Stimulated activated CD4-positive, alpha-beta T cell treated with anti-CD3 and anti-CD28 coated beads, TNF-alpha, amount 100 ng/mL, for 1 hour (primary cell): ENCODE results near the gene ITGB1BP1.

Experiments
- DNase-seq, 3 donors: peaks; one replicate each; pipeline ENCODE4 v3.0.0-alpha.2; 2020; ENCODE audit warnings: low read depth in 3 of 3, low spot score in 1 of 3

ITGB1BP1 gene

DNA sequence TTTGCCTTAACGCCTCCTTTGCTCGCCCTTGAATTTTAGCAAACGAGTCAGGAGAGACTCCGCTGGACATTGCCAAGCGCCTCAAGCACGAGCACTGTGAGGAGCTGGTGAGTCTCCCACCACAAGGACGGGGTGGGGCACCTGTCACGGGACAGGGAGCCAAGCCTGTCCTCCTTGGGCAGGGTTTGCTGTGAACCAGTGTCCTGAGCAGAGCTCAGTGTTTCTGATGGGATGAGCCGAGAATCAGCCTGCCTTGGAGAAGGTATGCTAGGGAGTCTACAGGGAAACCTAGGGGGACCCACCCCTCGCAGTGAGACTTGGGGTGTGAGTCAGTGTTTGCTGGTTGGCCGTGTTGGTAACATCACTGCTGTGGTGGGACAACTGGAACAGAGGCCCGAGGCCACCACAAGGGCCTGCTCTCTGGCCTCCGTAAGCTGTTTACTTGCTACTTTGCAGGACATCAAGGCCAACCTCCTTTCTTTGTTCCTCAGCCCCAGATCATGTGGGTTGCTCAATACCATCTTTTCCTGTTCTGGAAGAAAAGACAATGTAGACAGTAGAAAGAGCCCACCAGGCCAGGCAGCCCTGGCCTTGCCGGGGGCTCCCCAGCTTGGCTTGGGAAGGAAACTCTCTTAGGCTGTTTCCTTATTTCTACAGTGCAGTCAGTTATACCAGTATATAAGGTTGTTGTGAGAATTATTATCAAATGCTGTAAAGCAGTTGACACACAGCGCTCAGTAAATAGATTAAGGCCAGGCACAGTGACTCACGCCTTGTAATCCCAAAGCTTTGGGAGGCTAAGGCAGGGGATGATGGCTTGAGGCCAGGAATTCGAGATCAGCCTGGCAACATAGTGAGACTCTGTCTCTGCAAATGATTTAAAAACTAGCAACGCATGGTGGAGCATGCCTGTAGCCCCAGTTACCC is 42.4 kb downstream of the ITGB1BP1 start:
- DNase-seq, result no peak

DNA sequence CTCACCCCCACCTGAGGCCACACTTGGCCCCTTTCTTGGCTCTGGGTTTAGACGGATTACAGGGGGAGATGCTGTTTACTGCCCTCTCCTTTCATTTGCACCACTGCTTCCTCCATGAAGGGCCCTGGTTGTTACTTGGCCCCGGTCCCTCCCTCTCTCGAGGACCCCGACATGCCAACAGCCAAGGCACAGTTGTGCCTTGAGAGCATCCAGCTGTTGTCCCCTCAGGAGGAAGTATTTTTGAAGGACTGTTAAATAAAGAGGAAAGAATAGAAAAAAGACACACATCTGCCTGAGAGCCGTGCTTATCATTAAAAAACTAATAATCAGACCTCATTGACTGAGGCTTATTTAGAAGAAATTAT is 44.0 kb downstream of the ITGB1BP1 start:
- DNase-seq, result no peak

DNA sequence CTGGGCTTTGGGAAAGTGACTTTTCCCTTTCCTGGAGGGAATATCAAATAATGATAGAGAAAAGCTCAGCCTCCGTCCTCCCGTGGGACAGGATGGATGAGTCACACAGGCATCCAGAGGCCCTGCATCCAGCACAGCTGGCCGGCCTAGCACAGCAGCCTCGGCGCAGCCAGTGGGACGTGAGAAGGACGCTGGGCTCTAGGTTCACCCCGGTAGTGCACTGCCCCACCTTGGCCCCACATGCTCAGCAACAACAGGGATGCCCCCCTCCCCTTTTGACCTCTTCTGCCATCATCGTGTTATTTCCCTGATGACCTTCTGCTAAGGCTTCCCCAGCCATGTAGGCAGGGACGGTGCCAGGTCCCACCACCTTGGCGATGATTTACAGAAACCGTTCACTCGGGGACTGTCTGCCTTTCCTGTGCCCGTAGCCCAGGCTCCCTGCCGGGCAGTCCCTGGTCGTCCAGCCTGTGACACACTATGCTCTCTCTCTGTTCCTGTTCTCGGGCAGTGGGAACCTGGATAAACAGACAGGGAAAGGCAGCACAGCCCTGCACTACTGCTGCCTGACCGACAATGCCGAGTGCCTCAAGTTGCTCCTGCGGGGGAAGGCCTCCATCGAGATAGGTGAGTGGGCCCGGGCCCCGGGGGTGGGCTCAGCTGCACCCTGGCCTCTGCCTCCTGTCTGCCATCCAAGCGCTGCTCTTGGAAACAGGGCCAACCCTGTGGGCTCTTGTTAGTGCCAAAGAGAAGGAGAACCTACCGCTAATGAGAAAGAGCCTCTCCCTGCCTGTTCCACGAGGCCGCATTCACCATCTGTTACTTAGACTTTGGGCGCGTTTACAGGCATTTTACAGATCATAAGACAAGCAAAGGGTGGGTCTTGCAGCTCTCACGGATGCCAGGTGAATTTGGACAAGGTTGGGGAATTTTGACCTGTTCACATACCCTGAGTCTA is 44.6 kb downstream of the ITGB1BP1 start:
- DNase-seq, result no peak

DNA sequence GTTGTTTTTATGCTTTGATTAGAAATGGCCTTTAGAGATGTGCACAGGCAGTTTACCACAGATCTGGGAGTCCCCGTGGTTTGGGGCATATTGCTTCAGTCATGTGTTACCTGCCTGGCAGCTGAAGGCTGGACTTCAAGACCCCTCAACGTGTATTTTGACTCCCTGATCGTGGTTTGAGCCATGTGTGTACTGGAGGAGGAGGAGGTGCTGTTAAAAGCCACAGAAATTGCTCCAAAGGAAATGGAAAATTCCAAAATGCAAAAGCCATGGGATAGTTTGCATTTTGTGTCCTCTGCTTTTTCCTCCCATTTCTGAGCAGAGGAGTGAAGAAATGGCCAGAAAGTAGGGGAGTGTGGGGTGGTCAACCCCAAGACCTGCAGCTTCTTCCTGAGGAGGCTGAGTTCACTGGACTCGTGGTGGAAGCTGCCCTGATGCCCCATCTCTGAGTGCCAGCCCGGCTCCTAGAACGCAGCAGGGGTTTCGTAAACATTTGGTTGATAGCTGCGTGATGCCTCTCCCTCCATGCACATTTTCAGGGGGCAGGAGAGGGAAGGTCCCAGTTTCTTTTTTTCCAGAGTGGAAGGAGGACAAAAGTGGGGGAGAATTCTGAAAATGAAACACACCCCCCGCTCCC is 45.7 kb downstream of the ITGB1BP1 start:
- no peak for DNase-seq

DNA sequence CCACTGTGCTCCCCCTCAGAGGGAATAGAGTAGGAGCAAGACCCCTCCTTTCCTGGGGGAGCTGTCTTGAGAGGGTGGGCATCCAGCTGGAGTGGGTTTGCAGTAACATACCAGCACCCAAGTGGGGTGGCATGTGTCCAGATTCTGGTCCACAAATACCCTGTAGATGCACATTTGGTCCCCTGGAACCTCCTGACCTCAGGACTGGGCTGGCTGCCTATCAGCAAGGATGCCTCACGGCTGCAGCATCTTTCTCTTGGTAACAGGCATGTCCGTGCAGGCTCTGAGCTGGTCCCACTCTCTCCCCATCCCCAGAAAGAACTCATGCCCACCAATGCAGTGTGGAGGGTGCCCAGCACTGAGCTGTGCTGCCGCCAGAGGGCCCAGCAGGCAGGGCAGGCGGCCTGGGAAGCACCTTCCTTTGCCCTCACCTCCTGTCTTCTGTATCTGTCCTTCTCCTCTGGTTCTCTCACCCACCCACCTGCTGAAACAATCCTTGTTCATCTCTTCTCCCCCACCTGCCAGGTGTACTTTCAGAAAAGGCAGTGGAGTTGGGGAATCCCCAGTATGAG is 47.4 kb downstream of the ITGB1BP1 start:
- no peak for DNase-seq

DNA sequence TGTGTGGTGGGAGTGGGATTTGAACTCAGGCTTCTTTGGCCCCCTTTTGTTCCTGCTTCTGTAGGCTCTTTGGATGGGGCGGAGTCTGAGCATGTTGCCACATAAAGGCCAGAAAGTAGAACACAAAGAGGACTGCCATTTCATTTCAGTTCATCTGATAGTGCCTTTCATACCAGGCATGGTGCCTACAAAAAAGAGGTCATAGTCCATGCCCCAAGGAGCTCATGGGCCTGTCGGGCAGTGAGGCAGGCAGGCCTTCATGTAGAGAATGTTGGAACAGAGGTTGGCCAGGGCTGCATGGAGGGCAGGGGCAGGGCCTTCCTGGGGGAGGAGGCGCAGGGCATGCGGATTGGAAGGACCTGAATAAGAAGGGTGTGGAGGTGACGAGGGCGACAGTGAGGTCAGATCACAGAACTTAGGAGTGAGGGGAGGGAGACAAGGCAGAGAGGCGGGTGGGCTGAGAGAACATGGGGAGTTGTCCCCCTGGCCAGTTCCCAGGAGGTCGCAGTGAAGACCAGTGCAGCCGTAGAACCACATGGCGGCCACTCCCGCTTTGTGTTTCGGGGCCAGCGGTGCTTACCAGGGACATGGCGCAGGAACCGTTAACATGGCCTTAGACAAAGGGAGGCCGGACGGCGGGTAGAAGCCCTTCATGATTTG is 49.1 kb downstream of the ITGB1BP1 start:
- DNase-seq, result no peak

DNA sequence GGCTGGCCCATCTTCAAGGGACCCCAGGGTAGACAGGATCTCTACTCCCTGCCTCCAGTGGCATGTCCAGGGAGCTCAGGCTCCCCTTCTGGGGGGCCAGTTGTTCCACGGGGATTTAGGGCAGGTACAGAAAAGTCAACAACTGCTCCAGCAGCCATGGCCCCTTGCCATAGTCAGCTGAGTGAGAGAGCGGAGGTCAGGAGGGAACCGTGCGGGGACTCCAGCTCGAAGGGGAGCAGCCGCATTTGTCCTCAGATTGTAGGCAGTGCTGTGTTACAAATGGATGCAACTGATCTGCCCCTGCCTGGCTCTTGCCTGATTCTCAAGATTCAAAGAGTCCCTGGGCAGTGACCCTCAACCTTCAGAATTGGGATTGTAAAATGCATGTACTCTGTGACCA is 49.9 kb downstream of the ITGB1BP1 start:
- no peak for DNase-seq

DNA sequence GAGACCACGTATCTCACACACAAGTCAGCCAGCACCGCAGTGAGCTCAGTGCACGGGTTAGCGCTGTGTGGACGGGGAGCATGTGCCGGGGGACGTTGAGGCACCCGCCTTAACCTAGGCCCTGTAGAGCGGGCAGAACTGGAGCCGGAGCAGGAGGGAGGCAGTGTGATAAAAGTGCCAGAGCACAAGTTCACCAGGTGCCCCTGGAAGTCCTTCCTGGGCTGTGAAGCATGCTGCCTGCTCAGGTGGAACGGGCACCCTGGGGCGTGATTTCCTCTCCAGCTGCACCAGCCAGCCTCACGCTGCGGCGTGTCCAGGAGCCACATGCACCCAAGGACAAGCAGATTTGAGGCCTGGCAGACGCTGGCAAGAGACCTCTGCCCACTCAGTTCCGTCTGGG is 50.3 kb downstream of the ITGB1BP1 start:
- no peak for DNase-seq

DNA sequence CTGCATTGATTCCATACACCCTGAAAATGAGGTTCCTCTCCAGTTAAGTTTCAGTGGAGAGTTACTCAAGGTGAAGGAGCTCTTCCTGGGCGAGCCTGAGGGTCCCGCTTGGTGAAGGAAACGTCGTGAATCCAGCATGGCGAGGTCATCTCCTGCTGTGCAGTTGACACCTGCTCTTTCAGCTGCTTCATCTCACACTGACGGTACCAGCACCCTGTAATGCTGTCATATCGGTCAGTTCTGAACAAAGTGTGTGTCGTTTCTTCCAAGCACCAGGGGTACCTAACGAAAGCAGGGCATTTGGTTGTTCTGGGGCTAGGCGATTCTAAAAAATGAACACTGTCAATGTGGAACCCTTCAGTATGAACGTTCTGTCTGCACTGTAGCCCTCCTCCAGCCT is 52.6 kb downstream of the ITGB1BP1 start:
- no peak for DNase-seq

DNA sequence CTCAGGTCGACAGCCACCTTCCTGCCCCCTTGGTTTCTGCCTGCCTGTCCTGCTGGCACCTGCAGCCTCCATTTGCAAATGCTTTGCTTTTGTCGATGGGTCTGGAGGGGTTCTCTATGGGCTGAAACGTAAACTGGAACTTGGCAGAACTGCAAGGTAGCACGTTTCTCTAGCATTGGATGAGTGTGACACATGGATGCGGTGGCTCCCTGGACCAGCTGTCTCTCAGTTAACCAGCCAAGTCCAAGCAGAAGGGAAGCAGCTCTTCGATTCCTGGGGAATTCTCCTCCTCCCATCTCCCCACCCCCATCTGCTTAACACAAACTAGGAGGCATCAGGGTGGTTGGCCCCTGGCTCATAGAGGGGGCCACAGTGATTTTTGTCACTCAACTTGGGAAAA is 57.3 kb downstream of the ITGB1BP1 start:
- no peak for DNase-seq

DNA sequence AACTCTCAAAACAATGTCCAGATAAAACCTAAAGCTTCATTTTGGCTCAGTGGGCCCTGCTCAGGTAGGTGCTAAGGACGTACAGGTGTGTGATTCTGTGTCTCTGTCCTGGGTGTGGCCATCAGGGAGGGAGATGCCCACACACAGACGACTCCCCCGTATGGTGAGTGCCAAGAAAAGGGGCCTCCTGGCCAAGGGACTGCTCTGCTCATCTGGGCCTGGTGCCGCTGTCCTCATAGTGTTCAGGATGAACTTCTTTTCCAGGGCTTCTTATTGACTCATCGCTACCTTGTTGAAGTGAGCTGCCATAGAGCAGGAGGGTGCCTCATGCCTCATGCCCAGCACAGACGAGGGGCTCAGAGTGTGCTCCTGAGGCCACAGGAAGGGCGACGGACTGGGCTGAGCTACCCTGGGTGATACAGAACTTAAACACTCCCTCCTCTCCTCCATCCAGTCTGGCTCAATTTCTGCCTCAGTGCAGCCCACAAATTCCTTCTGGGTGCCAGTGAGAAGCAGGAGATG is 57.8 kb downstream of the ITGB1BP1 start:
- no peak for DNase-seq

DNA sequence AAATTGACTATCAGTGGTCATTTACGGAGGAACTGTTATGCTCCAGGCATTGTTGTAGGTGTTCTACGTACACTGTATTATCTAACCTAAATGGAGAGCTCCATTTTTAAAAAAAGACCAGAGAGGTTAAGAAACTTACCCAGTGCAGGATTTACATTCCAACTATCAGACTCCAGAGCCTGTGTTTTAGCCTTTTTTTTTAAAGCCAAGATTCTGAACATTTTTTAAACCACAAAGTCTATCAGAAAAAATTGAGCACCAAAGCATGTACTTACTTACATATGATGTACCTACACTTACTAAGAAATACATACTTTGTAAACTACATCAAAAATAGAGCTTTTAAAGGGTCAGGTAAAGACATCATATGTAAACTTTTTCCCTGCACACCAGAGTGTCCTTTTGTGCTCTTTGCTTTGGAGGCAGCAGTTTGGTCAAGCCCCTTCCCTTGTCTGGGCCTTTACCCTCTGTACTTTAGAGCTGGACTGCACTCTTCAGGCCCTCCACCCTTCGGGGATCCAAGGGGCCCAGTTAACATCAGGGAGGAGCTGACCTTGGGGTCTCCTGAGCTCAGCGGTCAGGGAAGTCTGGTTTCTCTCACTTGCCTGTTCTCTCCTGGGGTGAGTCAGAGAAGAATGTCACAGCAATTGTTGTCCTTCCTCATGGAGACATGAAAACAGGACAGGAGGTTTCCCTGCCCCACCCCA is 58.4 kb downstream of the ITGB1BP1 start:
- DNase-seq, result no peak

DNA sequence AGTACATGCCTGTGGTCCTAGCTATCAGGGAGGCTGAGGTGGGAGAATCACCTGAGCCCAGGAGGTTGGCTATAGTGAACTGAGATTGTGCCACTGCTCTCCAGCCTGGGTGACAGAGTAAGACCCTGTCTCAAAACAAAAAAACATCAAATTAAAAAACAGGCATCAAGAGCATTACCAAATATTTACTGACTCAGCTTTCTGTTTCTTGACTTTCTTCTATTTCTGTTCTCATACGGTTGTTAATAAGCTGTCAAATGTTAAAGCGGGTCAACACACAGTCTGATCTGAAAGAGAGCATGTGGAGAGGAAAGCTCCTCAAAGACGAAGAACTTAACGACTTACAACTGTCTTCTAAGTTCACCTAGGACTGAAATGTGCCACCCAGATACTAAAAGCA is 59.0 kb downstream of the ITGB1BP1 start:
- DNase-seq, result no peak

DNA sequence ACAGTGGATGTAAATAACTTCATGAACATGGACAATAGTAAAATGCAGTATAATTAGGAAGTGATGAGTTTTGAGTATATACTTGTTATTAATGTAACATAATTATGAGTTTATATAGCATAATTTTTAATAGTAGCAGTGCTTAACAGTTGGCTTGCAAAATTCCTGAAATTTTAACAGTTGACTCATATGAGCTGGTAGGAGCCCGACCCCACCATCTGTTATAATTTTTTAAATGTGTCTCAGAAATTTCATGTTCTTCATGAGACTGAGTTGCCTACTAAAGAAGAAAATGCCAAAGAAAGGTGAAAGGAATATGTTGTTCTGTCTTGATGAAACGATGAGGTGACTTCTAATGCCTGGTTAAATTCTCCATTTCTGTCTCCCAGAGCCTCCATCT is 62.6 kb downstream of the ITGB1BP1 start:
- no peak for DNase-seq

DNA sequence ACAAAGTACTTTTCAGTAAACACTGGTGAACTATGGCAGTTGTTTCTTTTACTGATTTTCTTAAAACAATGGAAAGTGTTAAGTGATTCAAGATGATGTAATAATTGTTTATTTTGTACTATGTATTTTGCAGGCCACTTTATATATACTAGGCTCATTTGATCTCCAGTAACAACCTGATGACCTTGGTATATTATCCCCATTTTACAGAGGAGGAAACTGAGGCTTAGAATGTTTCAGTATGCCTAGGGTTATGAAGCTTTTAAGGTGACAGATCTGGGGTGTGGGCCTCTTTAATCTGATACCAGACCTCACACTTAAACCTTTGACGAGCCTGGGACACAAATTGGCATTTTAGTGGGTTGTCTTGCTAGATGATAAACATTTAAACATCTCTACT is 63.2 kb downstream of the ITGB1BP1 start:
- DNase-seq, result no peak

DNA sequence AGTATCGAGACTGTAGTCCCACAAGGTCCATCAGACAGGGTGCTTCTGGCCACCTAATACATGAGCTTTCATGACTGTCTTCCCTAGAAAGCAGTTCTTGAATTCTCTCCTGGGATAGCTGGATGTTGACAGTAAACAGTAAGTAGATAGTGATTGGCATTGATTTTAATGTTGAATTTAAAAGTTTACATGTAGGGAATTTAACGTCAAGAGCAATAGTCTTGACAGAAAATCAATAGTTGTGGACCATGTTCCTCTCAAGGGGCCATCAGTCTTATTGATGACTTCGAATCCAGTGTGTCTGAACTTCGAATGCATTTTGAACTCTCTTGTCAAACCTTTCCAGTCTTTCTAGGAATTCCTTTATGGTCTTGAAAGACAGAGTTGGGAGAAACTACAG is 63.9 kb downstream of the ITGB1BP1 start:
- DNase-seq, result no peak

DNA sequence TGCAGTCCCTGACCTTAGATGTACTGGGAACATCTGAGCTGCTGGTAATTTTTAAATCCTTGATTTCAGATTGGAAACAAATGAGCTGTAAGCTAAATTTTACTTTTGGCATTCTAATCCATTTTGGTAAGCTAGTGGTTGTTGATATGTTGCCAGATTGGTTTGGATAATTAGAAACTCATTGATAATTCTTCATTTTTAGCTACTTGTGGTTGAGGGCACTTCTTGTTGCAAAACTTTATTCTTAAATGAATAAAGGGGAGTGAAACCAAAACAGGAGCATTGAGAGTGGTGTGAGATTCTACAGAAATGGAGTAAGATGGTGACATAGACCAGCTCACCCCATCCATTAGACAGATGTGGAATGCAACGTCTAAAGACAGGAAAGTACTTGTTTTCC is 64.5 kb downstream of the ITGB1BP1 start:
- no peak for DNase-seq

DNA sequence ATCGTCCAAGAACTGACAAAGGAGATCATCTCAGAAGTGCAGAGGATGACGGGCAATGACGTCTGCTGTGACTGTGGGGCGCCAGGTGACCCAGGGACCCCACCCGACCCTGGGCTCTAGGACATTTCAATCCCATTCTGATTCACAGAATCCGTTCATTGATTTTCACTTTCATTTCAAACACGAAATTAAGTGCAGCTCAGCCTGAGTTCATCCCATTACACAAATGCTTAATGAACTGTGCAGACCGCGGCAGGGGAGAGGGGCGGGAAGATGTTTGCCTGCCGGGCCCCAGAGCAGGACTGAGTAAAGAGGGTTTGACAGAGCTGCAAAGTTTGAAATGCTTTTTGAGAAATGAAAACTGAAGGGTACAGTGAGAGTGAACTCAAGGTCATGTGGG is 67.1 kb downstream of the ITGB1BP1 start:
- DNase-seq, result no peak

DNA sequence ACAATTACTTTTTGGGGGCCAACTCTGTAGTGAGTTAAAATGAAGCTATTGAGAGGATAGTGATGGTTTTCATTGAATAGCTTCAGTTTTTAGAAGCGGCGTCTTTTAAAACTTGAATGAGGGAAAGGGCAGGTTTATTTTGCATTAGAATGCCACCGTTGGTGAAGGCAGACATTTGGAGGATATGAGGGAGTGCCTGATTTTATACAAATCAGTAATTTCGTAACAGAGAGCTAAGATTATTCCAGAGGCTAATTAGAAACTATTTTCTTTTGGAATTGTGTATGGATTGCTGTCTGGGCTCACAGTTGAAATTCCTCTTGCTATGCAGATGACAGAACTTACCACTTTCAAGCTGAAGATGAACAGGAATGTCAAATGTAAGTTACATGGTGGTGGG is 67.6 kb downstream of the ITGB1BP1 start:
- DNase-seq, result no peak

DNA sequence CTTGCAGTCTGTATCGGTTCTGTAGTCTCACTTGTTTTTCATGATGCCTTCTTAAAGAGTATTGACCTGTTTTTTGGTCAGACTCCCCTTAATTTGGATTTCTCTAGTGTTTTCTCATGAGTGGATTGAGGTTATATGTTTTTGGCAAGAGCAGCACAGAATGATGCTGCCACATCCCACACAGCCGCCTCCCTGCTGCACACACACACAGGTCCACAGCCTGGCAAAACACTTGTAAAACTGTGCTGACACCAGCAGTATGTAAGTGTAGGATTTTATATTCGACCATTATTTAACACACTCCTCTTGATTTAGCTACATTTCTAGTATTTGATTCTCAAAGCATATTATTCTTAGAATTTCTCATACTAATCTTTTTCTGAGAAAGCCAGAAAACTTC is 68.1 kb downstream of the ITGB1BP1 start:
- DNase-seq, result no peak
